Naive thymus-derived CD4-positive, alpha-beta T cell (primary cell): ENCODE data around the gene MACROD2. TPM values are rescaled to one million over a fixed set of nuclear protein-coding genes. Genes with fewer than 3 reads are reported as not detected.

Experiments used
- ATAC-seq: fragments of 150-1000 bp; cut with Tn5 transposase; 2 replicates; pipeline ENCODE4 v1.10.0; 2021; ENCODE audit warnings: mild to moderate bottlenecking, moderate library complexity
- CTCF ChIA-PET: fragments of 350-600 bp; sonication (Branson Sonifier 250); formaldehyde crosslinking; loops from one replicate; lab custom pipeline; 2021; ENCODE audit warnings: antibody characterized with exemption; lab: Charles Lee
- POLR2A ChIA-PET: fragments of 350-600 bp; sonication (Branson Sonifier 250); formaldehyde crosslinking; loops from one replicate; lab custom pipeline; 2021; ENCODE audit warnings: antibody characterized with exemption, inconsistent platforms; lab: Charles Lee
- DNase-seq, 9 donors: peaks; one replicate each; pipeline versions ENCODE4 v3.0.0 to v3.0.0-alpha.2; 2020 to 2022; ENCODE audit warnings: mixed read lengths in 1 of 9
- H3K27ac ChIP-seq: one replicate; pipeline ENCODE4 v1.7.0; 2013; ENCODE audit warnings: mild to moderate bottlenecking, low read depth, low read length, moderate library complexity
- H3K27me3 ChIP-seq, 2 donors: one replicate each; pipeline ENCODE4 v1.7.0; 2013; ENCODE audit warnings: low read length in 2 of 2, mild to moderate bottlenecking in 2 of 2, moderate library complexity in 2 of 2; ENCODE audit not compliant: control insufficient read depth in 2 of 2, insufficient read depth in 2 of 2
- H3K36me3 ChIP-seq, 3 experiments: 1 replicate in 2 of 3; 2 replicates in 1 of 3; pipeline ENCODE4 v1.7.0; 2013; ENCODE audit warnings: low read length in 3 of 3, mild to moderate bottlenecking in 3 of 3, moderate library complexity in 1 of 3; ENCODE audit not compliant: insufficient read depth in 3 of 3, control insufficient read depth in 2 of 3
- H3K4me1 ChIP-seq, 2 donors: one replicate each; pipeline ENCODE4 v1.7.0; 2013; ENCODE audit warnings: low read length in 2 of 2, mild to moderate bottlenecking in 2 of 2, moderate library complexity in 1 of 2; ENCODE audit not compliant: control insufficient read depth in 2 of 2, insufficient read depth in 2 of 2
- H3K4me3 ChIP-seq: 2 replicates; pipeline ENCODE4 v1.7.0; 2013; ENCODE audit warnings: mild to moderate bottlenecking, low read length
- H3K9me3 ChIP-seq, 3 experiments: 1 replicate in 2 of 3; 2 replicates in 1 of 3; pipeline ENCODE4 v1.7.0; 2013; ENCODE audit warnings: low read length in 3 of 3; ENCODE audit not compliant: control insufficient read depth in 2 of 3
- H3K27ac Mint-ChIP-seq, 9 donors: one replicate each; pipeline ENCODE4 v1.8.0; 2020 to 2022; ENCODE audit warnings: mixed read lengths in 9 of 9, mild to moderate bottlenecking in 8 of 9, moderate library complexity in 5 of 9, inconsistent platforms in 2 of 9
- H3K27me3 Mint-ChIP-seq, 5 donors: one replicate each; pipeline ENCODE4 v1.8.0; 2021 to 2022; ENCODE audit warnings: mixed read lengths in 5 of 5, mild to moderate bottlenecking in 1 of 5
- H3K36me3 Mint-ChIP-seq, 5 donors: one replicate each; pipeline ENCODE4 v1.8.0; 2020 to 2022; ENCODE audit warnings: mixed read lengths in 5 of 5, mild to moderate bottlenecking in 3 of 5, inconsistent platforms in 1 of 5
- H3K4me1 Mint-ChIP-seq, 7 donors: one replicate each; pipeline ENCODE4 v1.8.0; 2020 to 2022; ENCODE audit warnings: mixed read lengths in 7 of 7, mild to moderate bottlenecking in 3 of 7, inconsistent platforms in 1 of 7
- H3K4me3 Mint-ChIP-seq, 10 donors: one replicate each; pipeline ENCODE4 v1.8.0; 2020 to 2022; ENCODE audit warnings: mild to moderate bottlenecking in 10 of 10, mixed read lengths in 10 of 10, moderate library complexity in 6 of 10, inconsistent platforms in 2 of 10
- H3K9me3 Mint-ChIP-seq, 11 donors: one replicate each; pipeline ENCODE4 v1.8.0; 2020 to 2022; ENCODE audit warnings: mixed read lengths in 11 of 11, mild to moderate bottlenecking in 4 of 11, inconsistent platforms in 1 of 11, moderate library complexity in 1 of 11
- intact Hi-C, 2 donors: fragments of 100-400 bp; cut with micrococcal nuclease; formaldehyde crosslinking; loops; one replicate each; pipeline ENCODE4 v1.15.1; 2023
- polyA plus RNA-seq, 2 donors: library from polyadenylated mRNA; unstranded; fragments of 300-500 nt; fragmentation: Illumina TruSeq; gene quantifications; one replicate each; pipeline ENCODE4 v1.2.3, GENCODE V29; 2021
- total RNA-seq, 6 experiments: library from RNA in 5 of 6; stranded (reverse) in 5 of 6; gene quantifications; 1 replicate in 5 of 6; 2 replicates in 1 of 6; pipeline ENCODE4 v1.2.3 and lab custom pipeline; 2021 to 2026

The MACROD2 gene
- total and polyA plus RNA-seq, 7 experiments from 2014 or later = 0.27 to 0.86 (median 0.34) TPM; not detected in 4

- H3K36me3 ChIP-seq = no peaks in the 10 kb centered on the region
Measured at GRCh38 chr20:14312001-14312400, 316.7 kb downstream of the MACROD2 start.

GRCh38 chr20:14313341-14314020 is 318.2 kb downstream of the MACROD2 start:
- H3K27me3 Mint-ChIP-seq = no peaks in the 10 kb centered on the region
- H3K27me3 ChIP-seq = no peaks in the 10 kb centered on the region
- no peaks in the 10 kb centered on the region for H3K36me3 Mint-ChIP-seq
- H3K36me3 ChIP-seq = no peaks in the 10 kb centered on the region
- CTCF ChIA-PET = no interaction called here
- no peak overlapping the region for H3K4me3 ChIP-seq
- peaks cover 0 to 7% (median 3%) of the 10 kb centered on the region in 11 donors for H3K9me3 Mint-ChIP-seq
- H3K27ac ChIP-seq = no peak overlapping the region
- H3K4me1 ChIP-seq = no peaks in the 10 kb centered on the region
- intact Hi-C loops = no loop called here
- ATAC-seq (no peak), DNase-seq (no peak)
- POLR2A ChIA-PET = no interaction called here
- H3K4me1 Mint-ChIP-seq = no peaks in the 10 kb centered on the region
- no peak overlapping the region for H3K27ac Mint-ChIP-seq
- no peak overlapping the region for H3K4me3 Mint-ChIP-seq
- H3K9me3 ChIP-seq = no peaks in the 10 kb centered on the region

More at GRCh38 chr20:14312001-14312400, 316.7 kb downstream of the MACROD2 start:
- Mint-ChIP-seq H3K4me1 (no peaks in the 10 kb centered on the region), H3K27ac (no peak overlapping the region), H3K27me3 (no peaks in the 10 kb centered on the region), H3K36me3 (no peaks in the 10 kb centered on the region), H3K4me3 (no peak overlapping the region), H3K9me3 (peaks cover 0 to 7% (median 3%) of the 10 kb centered on the region in 11 donors)
- ChIA-PET POLR2A (no interaction called here), CTCF (no interaction called here)
- intact Hi-C loops = no loop called here
- Histone ChIP-seq H3K27ac (no peak overlapping the region), H3K4me3 (no peak overlapping the region), H3K4me1 (no peaks in the 10 kb centered on the region), H3K9me3 (no peaks in the 10 kb centered on the region), H3K27me3 (no peaks in the 10 kb centered on the region)
- DNase-seq (no peak), ATAC-seq (no peak)

GRCh38 chr20:14319704-14320103 is 324.4 kb downstream of the MACROD2 start:
- DNase-seq (no peak), ATAC-seq (no peak)
- Mint-ChIP-seq H3K4me1 (no peaks in the 10 kb centered on the region), H3K4me3 (no peak overlapping the region), H3K9me3 (peaks cover 0 to 34% (median 10%) of the 10 kb centered on the region in 11 donors), H3K36me3 (peaks cover 0 to 5% (median 0%) of the 10 kb centered on the region in 5 donors), H3K27me3 (no peaks in the 10 kb centered on the region), H3K27ac (no peak overlapping the region)
- no peaks in the 10 kb centered on the region for H3K27me3 ChIP-seq
- H3K27ac ChIP-seq = no peak overlapping the region
- ChIA-PET CTCF (no interaction called here), POLR2A (no interaction called here)
- no peaks in the 10 kb centered on the region for H3K36me3 ChIP-seq
- H3K9me3 ChIP-seq = no peaks in the 10 kb centered on the region
- no peak overlapping the region for H3K4me3 ChIP-seq
- no peaks in the 10 kb centered on the region for H3K4me1 ChIP-seq
- intact Hi-C loops = no loop called here

- Histone ChIP-seq H3K27me3 (no peaks in the 10 kb centered on the region), H3K9me3 (no peaks in the 10 kb centered on the region), H3K36me3 (no peaks in the 10 kb centered on the region), H3K4me3 (no peak overlapping the region), H3K27ac (no peak overlapping the region), H3K4me1 (no peaks in the 10 kb centered on the region)
- no peak overlapping the region for H3K4me3 Mint-ChIP-seq
- intact Hi-C loops = no loop called here
- ATAC-seq = no peak
- H3K36me3 Mint-ChIP-seq = peaks cover 0 to 1% (median 0%) of the 10 kb centered on the region in 5 donors
- CTCF ChIA-PET = no interaction called here
- POLR2A ChIA-PET = no interaction called here
- H3K9me3 Mint-ChIP-seq = peaks cover 0 to 5% (median 0%) of the 10 kb centered on the region in 11 donors
- H3K27me3 Mint-ChIP-seq = no peaks in the 10 kb centered on the region
- H3K4me1 Mint-ChIP-seq = no peaks in the 10 kb centered on the region
- no peak for DNase-seq
- no peak overlapping the region for H3K27ac Mint-ChIP-seq
Measured at GRCh38 chr20:14331646-14332045, 336.3 kb downstream of the MACROD2 start.

GRCh38 chr20:14332866-14333265 is 337.6 kb downstream of the MACROD2 start:
- DNase-seq (no peak), ATAC-seq (no peak)
- Histone ChIP-seq H3K4me1 (no peaks in the 10 kb centered on the region), H3K4me3 (no peak overlapping the region), H3K27ac (no peak overlapping the region), H3K36me3 (no peaks in the 10 kb centered on the region), H3K27me3 (no peaks in the 10 kb centered on the region), H3K9me3 (no peaks in the 10 kb centered on the region)
- intact Hi-C loops = no loop called here
- POLR2A ChIA-PET = no interaction called here
- no peak overlapping the region for H3K4me3 Mint-ChIP-seq
- CTCF ChIA-PET = no interaction called here
- no peaks in the 10 kb centered on the region for H3K4me1 Mint-ChIP-seq
- no peaks in the 10 kb centered on the region for H3K27me3 Mint-ChIP-seq
- H3K36me3 Mint-ChIP-seq = no peaks in the 10 kb centered on the region
- peaks cover 0 to 5% (median 0%) of the 10 kb centered on the region in 11 donors for H3K9me3 Mint-ChIP-seq
- no peak overlapping the region for H3K27ac Mint-ChIP-seq

- intact Hi-C loops = no loop called here
Measured at GRCh38 chr20:14333721-14334120, 338.4 kb downstream of the MACROD2 start.

GRCh38 chr20:14334306-14334930 is 339.1 kb downstream of the MACROD2 start:
- H3K36me3 Mint-ChIP-seq = no peaks in the 10 kb centered on the region

More at GRCh38 chr20:14333721-14334120, 338.4 kb downstream of the MACROD2 start:
- Mint-ChIP-seq H3K9me3 (peaks cover 0 to 5% (median 0%) of the 10 kb centered on the region in 11 donors), H3K36me3 (no peaks in the 10 kb centered on the region), H3K4me3 (no peak overlapping the region), H3K27ac (no peak overlapping the region), H3K4me1 (no peaks in the 10 kb centered on the region), H3K27me3 (no peaks in the 10 kb centered on the region)
- Histone ChIP-seq H3K27ac (no peak overlapping the region), H3K4me1 (no peaks in the 10 kb centered on the region), H3K36me3 (no peaks in the 10 kb centered on the region), H3K4me3 (no peak overlapping the region), H3K27me3 (no peaks in the 10 kb centered on the region), H3K9me3 (no peaks in the 10 kb centered on the region)
- DNase-seq (no peak), ATAC-seq (no peak)
- POLR2A ChIA-PET = no interaction called here
- CTCF ChIA-PET = no interaction called here

More at GRCh38 chr20:14334306-14334930, 339.1 kb downstream of the MACROD2 start:
- intact Hi-C loops = no loop called here
- H3K27me3 Mint-ChIP-seq = no peaks in the 10 kb centered on the region
- no peak overlapping the region for H3K27ac Mint-ChIP-seq
- H3K9me3 ChIP-seq = no peaks in the 10 kb centered on the region
- no peak overlapping the region for H3K27ac ChIP-seq
- no peaks in the 10 kb centered on the region for H3K27me3 ChIP-seq
- no peak overlapping the region for H3K4me3 ChIP-seq
- peaks cover 0 to 5% (median 0%) of the 10 kb centered on the region in 11 donors for H3K9me3 Mint-ChIP-seq
- DNase-seq = no peak
- no peak for ATAC-seq
- H3K36me3 ChIP-seq = no peaks in the 10 kb centered on the region
- H3K4me3 Mint-ChIP-seq = no peak overlapping the region
- CTCF ChIA-PET = no interaction called here
- H3K4me1 Mint-ChIP-seq = no peaks in the 10 kb centered on the region
- no peaks in the 10 kb centered on the region for H3K4me1 ChIP-seq
- POLR2A ChIA-PET = no interaction called here
